AG09309 (cell line): ENCODE data around the gene MIR17HG.
A peak's percentile ranks its signal among the peaks of the same experiment; 100 is the strongest.

Source experiments
- DNase-seq: peaks from one replicate; pipeline ENCODE4 v3.0.0-alpha.2; 2010; ENCODE audit warnings: low read depth
- H3K4me3 ChIP-seq: 2 replicates; pipeline ENCODE4 v1.5.1; 2011; ENCODE audit warnings: mild to moderate bottlenecking, low read depth, low read length, moderate library complexity; ENCODE audit not compliant: control insufficient read depth
- TF ChIP-seq, protein P1 (sequence below): IDR thresholded peaks from 2 replicates; pipeline ENCODE4 v1.5.1; 2011; ENCODE audit warnings: mild to moderate bottlenecking, low read depth, low read length, inconsistent platforms; ENCODE audit not compliant: insufficient read depth, control insufficient read depth; ENCODE audit errors: missing control alignments

Gene MIR17HG

DNA sequence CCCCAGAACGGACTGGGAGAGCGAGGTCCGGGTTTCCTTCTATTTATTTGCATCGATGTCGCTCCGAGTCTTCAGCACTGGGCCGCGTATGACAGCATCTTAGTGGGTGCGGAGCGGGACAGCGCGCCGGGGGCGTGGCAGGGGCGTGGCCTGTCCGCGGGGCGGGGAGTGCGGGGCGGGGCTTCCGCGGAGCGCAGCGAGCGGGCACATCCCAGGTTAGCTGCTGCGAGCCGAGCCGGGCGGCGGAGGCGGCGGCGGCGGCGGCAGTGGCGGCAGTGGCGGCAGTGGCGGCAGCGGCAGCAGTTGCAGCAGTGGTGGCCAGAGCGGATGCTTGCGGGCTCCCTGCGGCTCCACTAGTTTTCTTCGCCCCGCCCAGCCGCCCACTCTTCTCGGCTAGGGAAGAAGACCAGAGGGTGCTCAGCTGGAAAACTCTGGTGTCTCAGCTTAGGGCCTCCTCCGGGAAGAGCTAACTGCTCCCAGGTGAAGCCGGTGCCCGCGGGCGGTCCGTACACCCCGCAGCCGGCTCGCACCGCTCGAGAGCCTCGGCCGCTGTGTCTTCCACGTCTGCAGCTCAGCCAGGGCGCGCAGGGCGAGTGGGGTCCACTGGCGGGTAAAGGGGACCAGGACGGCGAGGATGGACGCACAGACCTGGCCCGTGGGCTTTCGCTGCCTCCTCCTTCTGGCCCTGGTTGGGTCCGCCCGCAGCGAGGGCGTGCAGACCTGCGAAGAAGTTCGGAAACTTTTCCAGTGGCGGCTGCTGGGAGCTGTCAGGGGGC, 51.1 kb downstream of the MIR17HG start, which contains the start of gene GPC5:
GPC5 (plus strand) TSS at position 209 of the 776 bp plus-strand sequence.
- H3K4me3 ChIP-seq, result peak within 1 kb of the TSS; percentile 19
- TF ChIP-seq, protein P1, sequence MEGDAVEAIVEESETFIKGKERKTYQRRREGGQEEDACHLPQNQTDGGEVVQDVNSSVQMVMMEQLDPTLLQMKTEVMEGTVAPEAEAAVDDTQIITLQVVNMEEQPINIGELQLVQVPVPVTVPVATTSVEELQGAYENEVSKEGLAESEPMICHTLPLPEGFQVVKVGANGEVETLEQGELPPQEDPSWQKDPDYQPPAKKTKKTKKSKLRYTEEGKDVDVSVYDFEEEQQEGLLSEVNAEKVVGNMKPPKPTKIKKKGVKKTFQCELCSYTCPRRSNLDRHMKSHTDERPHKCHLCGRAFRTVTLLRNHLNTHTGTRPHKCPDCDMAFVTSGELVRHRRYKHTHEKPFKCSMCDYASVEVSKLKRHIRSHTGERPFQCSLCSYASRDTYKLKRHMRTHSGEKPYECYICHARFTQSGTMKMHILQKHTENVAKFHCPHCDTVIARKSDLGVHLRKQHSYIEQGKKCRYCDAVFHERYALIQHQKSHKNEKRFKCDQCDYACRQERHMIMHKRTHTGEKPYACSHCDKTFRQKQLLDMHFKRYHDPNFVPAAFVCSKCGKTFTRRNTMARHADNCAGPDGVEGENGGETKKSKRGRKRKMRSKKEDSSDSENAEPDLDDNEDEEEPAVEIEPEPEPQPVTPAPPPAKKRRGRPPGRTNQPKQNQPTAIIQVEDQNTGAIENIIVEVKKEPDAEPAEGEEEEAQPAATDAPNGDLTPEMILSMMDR, result no peak
- DNase-seq, result no peak

DNA sequence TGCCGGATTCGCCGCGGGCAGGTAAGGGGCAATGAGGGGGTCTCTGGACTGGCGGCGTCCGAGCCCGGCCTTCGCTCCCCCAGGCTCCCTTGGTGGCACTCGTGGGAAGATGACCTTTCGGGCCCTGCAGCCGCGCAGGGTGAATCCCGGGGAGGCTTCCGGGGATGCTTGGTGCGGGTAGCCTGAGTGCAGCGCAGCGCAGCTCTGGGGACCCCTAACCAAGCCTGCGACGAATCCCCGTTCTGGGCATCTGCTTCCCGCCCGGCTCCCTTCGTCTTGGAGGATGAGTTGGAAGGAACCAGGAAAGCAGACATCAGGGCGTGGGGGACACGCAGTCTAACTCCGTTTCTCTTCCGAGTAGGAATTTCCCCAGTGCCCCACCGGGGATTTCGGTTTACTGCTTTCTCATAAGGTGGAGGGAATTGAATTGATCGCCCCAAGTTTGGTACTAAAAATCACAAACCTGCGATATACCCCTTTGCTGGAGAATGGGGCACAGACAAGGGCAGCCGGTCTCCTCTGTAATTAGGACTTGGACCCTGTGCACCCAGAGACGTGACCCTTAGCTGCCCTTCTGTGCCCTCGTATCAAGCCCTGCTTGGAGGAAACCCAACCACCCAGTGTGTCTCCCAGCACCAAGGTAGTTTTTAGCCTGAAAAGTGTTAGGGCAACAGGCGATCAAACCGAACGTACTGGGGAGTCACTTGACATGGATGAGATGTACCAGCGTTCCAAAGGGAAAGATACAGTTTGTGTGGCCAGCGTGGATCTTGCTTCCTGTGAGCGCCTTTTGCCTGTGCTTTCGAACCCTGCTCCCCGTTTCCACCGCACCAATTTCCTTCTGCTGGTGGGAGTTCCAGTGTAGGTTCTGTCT, 51.9 kb downstream of the MIR17HG start:
- TF ChIP-seq, protein P1, result no peak
- no peak overlapping the region; the same call in 1 of the 2 replicates for H3K4me3 ChIP-seq
- no peak for DNase-seq

DNA sequence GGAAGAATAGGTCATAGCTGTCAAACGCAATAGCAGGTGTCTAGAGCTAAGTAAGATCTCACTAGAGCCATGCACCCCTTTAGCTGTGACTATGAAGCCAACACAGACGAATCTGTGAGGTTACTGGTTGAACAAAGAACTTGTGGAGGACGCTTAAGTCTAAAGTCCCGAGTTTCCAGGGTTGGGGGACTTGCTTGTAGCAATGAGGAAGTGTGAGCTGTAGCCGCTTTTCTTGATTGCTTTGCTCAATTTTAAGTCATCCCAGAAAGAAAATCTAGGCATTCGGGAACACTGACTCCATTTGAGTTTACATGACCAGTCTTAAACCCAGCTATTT, 52.5 kb downstream of the MIR17HG start:
- no peak for DNase-seq
- no peak overlapping the region for H3K4me3 ChIP-seq
- TF ChIP-seq, protein P1, result no peak

DNA sequence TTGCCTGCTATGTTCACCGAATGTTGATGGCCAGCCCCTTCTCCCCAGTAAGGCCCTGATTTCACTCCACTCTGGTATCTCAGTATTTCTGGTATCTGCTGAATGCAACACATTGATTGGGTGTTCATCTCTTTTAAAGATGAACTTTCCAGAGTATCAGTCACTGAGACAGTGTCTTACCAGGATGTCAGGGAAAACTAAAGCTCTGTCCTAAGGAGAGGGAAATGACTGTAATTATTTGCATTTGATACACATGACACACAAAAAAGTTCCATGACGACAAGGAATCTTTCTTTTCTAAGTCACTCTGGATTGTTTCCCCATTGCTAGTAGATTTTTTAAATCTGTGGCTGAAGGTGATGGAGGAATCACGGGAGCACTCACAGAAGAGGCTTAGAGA, 53.2 kb downstream of the MIR17HG start:
- DNase-seq, result no peak
- TF ChIP-seq, protein P1, result no peak
- H3K4me3 ChIP-seq, result no peak overlapping the region

DNA sequence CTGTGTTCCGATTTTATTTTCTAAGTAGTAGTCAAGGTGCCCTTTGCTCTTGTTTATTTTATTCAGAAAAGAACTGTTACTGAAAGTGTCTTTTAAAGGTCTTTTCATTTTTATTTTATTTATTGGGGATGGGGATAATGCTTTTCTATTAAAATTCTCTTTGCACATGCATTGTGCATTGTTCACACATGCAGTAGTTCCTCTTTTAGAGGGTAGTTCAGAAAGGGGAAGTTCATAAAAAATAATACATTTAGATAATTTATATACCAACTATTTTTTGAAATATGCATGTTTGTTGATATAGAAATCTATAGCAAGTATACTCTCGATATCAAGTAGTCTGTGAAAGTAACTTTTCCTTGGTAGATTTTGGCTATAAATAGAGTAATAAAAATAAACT, 54.4 kb downstream of the MIR17HG start:
- no peak overlapping the region for H3K4me3 ChIP-seq
- DNase-seq, result no peak

More for the DNA sequence above, 54.4 kb downstream of the MIR17HG start:
- TF ChIP-seq, protein P1, result no peak
